Measurements from ENCODE around the gene C11orf86. TPM values are rescaled to one million over a fixed set of nuclear protein-coding genes. Genes with fewer than 3 reads are reported as not detected.
"Not testable (repeated sequence)": the region's sequence is repeated elsewhere in the genome, so short reads cannot be mapped to it uniquely, and the experiment has no call there.

The C11orf86 gene
- total RNA-seq, 1 experiment from 2014 or later: not detected

- DNase-seq (ENCODE audit: low read depth): not testable (repeated sequence)
Observed at GRCh38 chr11:66988741-66989140, 13.6 kb downstream of the C11orf86 start.

- DNase-seq (ENCODE audit: low read depth): not testable (repeated sequence)
Observed at GRCh38 chr11:66989360-66989759, 14.3 kb downstream of the C11orf86 start.

GRCh38 chr11:66992041-66992440 lies 16.9 kb downstream of the C11orf86 start:
- no peak for DNase-seq (ENCODE audit: low read depth)

GRCh38 chr11:66996609-66997273 lies 21.6 kb downstream of the C11orf86 start:
- DNase-seq (ENCODE audit: low read depth): peak; percentile 8

GRCh38 chr11:66999555-66999954 lies 24.5 kb downstream of the C11orf86 start:
- DNase-seq (ENCODE audit: low read depth): no peak

- DNase-seq (ENCODE audit: low read depth): no peak
Observed at GRCh38 chr11:67001332-67001731, 26.2 kb downstream of the C11orf86 start.

GRCh38 chr11:67002297-67002913 lies 27.3 kb downstream of the C11orf86 start:
- DNase-seq (ENCODE audit: low read depth): no peak

GRCh38 chr11:67002921-67003411 lies 27.9 kb downstream of the C11orf86 start:
- DNase-seq (ENCODE audit: low read depth): no peak

GRCh38 chr11:67005200-67005599 lies 30.1 kb downstream of the C11orf86 start:
- DNase-seq (ENCODE audit: low read depth): not testable (repeated sequence)

GRCh38 chr11:67006029-67006884 lies 31.2 kb downstream of the C11orf86 start:
- DNase-seq (ENCODE audit: low read depth): peak; percentile 41

GRCh38 chr11:67007126-67007525 lies 32.0 kb downstream of the C11orf86 start:
- no peak for DNase-seq (ENCODE audit: low read depth)

- DNase-seq (ENCODE audit: low read depth): no peak
Observed at GRCh38 chr11:67010296-67010905, 35.3 kb downstream of the C11orf86 start.

GRCh38 chr11:67013511-67014045 lies 38.5 kb downstream of the C11orf86 start:
- DNase-seq (ENCODE audit: low read depth): no peak

- DNase-seq (ENCODE audit: low read depth): no peak
Observed at GRCh38 chr11:67014343-67014742, 39.2 kb downstream of the C11orf86 start.

GRCh38 chr11:67015048-67015447 lies 39.9 kb downstream of the C11orf86 start:
- DNase-seq (ENCODE audit: low read depth): no peak

- no peak for DNase-seq (ENCODE audit: low read depth)
Observed at GRCh38 chr11:67016550-67016949, 41.4 kb downstream of the C11orf86 start.

GRCh38 chr11:67020949-67021348 lies 45.8 kb downstream of the C11orf86 start:
- no peak for DNase-seq (ENCODE audit: low read depth)

GRCh38 chr11:67022341-67022933 lies 47.3 kb downstream of the C11orf86 start:
- DNase-seq (ENCODE audit: low read depth): peak; percentile 17

GRCh38 chr11:67022961-67023956 lies 48.2 kb downstream of the C11orf86 start, which contains the start of gene SYT12:
SYT12 (plus strand) TSS chr11:67023134; CDS start chr11:67030145, 7,011 bp downstream.
- DNase-seq (ENCODE audit: low read depth): no peak

- no peak for DNase-seq (ENCODE audit: low read depth)
Observed at GRCh38 chr11:67023957-67024353, 48.9 kb downstream of the C11orf86 start.

All from LHCN-M2 (cell line).